ENCODE data around the gene TIMM13.

Gene TIMM13

DNA sequence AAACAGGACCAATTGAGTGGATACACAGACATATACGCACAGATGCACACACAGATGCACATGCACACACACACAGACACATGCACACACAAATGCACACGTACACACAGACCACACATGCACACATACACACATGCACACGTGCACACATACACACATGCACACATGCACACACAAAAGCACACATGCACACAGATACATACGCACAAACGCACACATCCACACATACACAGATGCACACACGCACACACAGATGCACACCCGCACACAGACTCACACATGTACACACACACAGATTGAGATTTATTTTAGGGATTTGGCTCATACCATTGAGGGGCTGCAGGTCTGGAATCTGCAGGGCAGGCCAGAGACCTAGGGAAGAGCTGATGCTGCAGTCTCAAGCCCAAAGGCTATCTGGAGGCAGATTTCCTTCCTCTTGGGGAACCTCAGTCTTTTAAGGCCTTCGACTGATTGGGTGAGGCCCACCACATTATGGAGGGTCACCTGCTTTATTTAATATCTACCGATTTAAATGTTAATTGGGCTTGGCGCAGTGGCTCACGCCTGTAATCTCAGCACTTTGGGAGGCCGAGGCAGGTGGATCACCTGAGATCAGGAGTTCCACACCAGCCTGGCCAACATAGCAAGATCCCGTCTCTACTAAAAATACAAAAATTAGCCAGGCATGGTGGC lies 44.7 kb downstream of the TIMM13 start:
- no peak for DNase-seq (ENCODE audit: low read depth, low spot score)

DNA sequence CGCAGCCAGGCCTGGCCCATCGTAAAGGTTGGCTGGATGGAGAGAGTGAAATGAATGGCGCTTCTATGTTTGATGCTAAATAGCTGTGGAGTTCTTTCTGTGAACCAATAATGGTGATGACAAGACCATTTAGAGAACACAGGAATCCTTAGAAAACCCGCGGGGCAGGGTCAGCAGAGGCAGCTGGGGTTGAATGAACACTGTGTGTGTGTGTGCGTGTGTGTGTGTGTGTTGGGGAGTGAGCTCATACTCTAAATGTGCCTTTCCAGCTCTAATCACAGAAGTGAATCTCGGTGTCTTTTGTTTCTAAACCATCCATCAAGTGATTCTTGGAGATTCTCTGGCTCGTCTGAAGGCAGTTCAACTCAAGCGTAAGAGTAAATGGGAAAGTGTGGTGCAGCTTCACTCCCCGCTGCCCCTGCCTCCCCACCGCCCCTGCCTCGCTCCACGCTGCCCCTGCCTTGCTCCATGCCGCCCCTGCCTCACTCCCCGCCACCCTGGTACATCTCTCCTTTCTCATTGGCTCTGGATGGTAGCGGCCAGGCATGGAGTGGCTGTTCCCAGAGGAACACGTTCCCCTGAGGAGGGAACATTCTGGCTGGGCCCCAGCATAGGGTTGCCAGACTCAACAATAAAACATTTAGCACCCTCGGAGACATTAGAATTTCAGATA lies 46.1 kb downstream of the TIMM13 start:
- DNase-seq (ENCODE audit: low read depth, low spot score) = no peak

DNA sequence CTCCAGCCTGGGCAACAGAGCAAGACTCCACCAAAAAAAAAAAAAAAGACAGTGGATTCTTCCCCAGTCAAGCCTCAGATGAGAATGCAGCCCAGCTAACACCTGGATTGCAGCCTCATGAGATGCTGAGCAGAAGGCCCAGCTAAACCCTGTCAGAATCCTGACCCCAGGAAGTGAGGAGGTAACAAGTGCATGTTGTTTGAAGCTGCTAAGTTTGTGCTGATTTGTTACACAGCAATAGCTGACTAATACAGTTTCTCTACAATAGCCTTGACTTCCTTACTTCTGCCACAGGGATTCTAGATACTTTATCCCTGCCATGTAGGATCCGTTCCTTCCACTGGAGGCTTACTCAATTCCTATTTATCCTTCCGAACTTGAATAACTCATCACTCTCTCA lies 46.8 kb downstream of the TIMM13 start:
- no peak for DNase-seq (ENCODE audit: low read depth, low spot score)

DNA sequence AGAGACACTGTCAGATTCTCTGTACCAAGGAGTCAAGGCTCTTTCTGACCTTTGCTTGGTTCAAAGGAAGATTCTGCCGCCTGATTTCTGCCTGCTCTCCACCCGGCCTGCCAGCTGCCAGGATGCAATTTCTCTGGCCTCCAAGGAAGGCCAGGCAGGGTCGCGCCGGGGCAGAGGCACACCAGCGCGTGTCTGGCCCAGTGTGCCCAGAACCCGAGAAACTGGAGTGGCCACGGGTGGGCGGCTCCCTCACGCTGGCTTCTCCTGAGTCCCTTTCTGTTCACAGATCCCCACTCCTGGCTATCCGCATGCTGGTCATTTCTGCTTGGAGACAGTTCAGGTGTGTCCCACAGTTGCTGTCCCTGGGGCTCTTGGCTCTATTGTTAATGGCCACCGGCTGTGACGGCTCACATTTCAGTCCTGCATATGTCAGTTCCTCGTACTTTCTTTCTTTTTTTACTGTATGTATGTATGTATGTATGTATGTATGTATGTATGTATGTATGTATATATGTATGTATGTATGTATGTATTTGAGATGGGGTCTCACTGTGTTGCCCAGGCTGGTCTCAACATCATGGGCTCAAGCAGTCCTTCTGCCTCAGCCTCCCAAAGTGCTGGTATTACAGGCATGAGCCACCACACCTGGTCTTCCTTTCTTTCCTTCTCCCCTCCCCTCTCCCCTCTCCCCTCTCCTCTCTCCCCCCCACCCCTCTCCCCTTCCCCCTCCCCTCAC lies 50.4 kb downstream of the TIMM13 start:
- DNase-seq (ENCODE audit: low read depth, low spot score) = no peak
